Muscle layer of colon (tissue), 2 donors: Measurements from ENCODE around the gene TAF7L.

Experiments used
- H3K27ac ChIP-seq: one replicate; pipeline ENCODE4 v1.7.0; 2013; ENCODE audit warnings: low read depth, mild to moderate bottlenecking, low read length, moderate library complexity
- H3K27me3 ChIP-seq, 2 donors: one replicate each; pipeline ENCODE4 v1.7.0; 2013; ENCODE audit warnings: low read length in 2 of 2, mild to moderate bottlenecking in 2 of 2; ENCODE audit not compliant: insufficient read depth in 2 of 2, control insufficient read depth in 1 of 2
- H3K36me3 ChIP-seq: one replicate; pipeline ENCODE4 v1.7.0; 2013; ENCODE audit warnings: mild to moderate bottlenecking, low read length; ENCODE audit not compliant: insufficient read depth
- H3K4me1 ChIP-seq: one replicate; pipeline ENCODE4 v1.7.0; 2013; ENCODE audit warnings: mild to moderate bottlenecking, low read length; ENCODE audit not compliant: insufficient read depth
- H3K4me3 ChIP-seq, 2 donors: one replicate each; pipeline ENCODE4 v1.7.0; 2013; ENCODE audit warnings: low read length in 2 of 2, low read depth in 1 of 2, mild to moderate bottlenecking in 1 of 2, moderate library complexity in 1 of 2
- H3K9ac ChIP-seq: one replicate; pipeline ENCODE4 v1.7.0; 2013; ENCODE audit warnings: low read length
- H3K9me3 ChIP-seq: one replicate; pipeline ENCODE4 v1.7.0; 2013; ENCODE audit warnings: mild to moderate bottlenecking, low read length
- donor health status: abdominal sarcoma.
- donor health status: Adenocarcinoma of cecum.

Gene TAF7L

DNA sequence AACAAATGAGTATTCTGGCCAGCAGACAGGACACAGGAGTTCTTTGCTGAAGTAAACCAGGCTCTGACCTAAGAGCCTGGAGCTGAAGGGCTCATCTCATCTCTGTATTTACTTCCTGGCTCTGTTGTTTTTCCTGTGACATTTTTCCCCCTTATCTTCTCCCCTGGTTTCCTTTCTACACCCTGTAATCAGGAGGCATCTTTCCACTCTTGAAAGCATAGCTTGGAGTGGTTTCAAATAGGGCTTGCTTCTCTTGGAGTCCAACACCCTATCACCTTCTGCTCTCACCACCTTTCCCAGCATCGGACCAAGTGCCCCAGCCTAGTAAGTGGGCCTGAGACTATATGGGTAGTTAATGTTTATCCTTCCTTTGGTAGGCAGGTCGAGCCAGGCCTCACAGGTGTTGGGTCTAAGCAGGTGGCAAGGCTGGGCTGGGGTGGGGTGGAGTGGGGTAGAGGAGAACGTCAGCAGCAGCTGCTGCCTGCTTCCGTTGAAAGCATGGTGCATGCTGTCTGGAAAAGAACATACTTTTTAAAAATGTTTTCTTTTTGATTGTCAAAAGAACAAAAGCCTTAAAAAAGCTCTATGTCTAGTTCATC lies 70.4 kb downstream of the TAF7L start:
- peak overlapping the region in 1 of 2 donors; percentile 42 for H3K4me3 ChIP-seq
- no peaks in the 10 kb centered on the region for H3K4me1 ChIP-seq
- H3K36me3 ChIP-seq: no peaks in the 10 kb centered on the region
- no peak overlapping the region for H3K27ac ChIP-seq
- no peaks in the 10 kb centered on the region for H3K27me3 ChIP-seq
- no peaks in the 10 kb centered on the region for H3K9me3 ChIP-seq
- H3K9ac ChIP-seq: no peak overlapping the region

DNA sequence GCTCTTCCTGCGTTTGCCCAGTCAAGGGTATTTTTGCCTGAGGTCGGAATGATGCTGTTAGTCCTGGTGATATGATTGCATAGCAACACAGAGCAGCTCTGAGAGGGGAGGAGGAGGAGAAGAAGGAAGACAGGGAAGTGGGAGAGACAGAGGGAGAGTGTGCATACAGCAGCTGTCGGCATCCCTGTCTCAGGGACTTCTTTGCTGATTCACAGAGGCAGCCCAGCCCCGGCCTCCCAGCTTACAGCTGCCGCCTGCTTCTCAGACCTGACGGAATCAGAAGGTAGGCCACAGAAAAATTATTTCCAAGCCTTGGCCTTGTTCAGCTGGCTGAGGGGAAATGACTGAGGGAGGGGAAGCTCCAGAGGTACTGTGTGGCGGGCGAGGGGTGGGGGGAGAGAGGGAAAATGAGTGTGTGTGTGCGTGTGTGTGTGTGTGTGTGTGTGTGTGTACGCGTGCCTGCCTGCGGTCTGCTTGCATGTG lies 71.2 kb downstream of the TAF7L start:
- Histone ChIP-seq H3K9ac (no peak overlapping the region), H3K36me3 (no peaks in the 10 kb centered on the region), H3K27ac (no peak overlapping the region), H3K27me3 (no peaks in the 10 kb centered on the region), H3K9me3 (no peaks in the 10 kb centered on the region), H3K4me3 (peak overlapping the region in 1 of 2 donors; percentile 42), H3K4me1 (no peaks in the 10 kb centered on the region)

DNA sequence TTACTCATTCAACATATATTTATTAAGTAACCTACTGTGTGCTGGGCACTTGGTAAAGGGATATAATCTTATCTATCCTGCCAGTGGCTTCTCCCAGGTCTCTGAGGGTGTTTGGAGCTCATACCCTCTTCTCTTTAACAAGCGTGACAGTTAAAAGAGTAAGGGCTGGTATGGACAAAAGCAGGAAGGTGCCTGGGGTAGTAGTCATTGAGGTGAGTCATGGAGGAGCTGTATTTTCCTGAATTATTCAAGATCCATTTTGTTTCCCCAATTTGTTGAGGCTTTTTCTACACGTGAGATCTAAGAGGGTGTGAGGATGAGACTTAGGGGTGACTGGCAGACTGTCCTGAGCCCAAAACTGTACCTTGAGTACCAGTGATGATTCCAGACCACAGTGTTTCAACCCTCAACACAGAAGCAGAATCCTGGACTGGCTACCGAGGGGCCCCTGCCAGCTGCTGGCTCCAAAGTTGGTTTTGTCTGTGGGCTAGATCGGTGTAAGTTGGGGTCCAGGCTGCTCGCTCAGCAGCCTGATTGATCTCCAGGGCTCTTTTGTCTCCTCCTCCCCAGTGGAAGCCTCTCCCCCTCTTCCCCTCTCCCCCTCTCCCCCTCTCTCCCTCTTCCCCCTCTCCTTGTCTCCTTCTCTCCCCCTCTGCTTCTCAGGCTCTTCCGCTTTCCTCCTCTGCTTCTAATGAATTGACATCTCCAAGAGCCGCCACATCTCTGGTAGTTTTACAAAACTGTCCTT lies 71.8 kb downstream of the TAF7L start, which contains the start of gene DRP2:
Gene DRP2, plus strand, starts transcription at position 671 of the 748 bp plus-strand sequence. CDS start 11,862 bp downstream, outside the sequence.
- Histone ChIP-seq H3K27ac (no peak within 1 kb of the TSS), H3K4me3 (peak within 1 kb of the TSS in 1 of 2 donors; percentile 42), H3K4me1 (no peaks in the 10 kb centered on the region), H3K36me3 (no peaks in the 10 kb centered on the region), H3K9me3 (no peaks in the 10 kb centered on the region), H3K9ac (no peak within 1 kb of the TSS), H3K27me3 (no peaks in the 10 kb centered on the region)
